ENCODE measurements around the gene CPB1.

CPB1 gene

DNA sequence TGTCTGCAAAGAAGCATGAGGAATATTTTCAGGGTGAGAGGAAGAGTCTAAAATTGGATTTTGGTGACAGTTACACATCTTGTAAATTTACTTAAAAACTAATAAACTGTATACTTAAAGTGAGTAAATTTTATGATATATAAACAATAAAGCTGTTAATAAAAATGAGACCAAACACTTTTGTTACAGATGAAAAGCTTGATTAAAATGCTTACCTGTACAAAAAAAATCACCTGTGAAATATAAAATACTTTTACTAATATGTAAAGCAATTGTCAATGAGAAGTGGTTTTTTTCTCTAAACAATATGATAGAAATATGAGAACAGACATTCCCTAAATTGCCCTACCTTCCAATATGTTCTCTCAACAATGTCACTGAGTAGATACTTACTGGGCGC is 27.2 kb upstream of the CPB1 start:
- no peaks in the 10 kb centered on the region for H3K9me3 ChIP-seq (ENCODE audit: insufficient read depth, low read depth, low read length)
- H3K4me3 ChIP-seq (ENCODE audit: low read length): no peak overlapping the region
- H3K4me1 ChIP-seq (ENCODE audit: insufficient read depth, low read length): peaks cover 22% of the 10 kb centered on the region
- H3K27me3 ChIP-seq (ENCODE audit: insufficient read depth, low read length): no peaks in the 10 kb centered on the region
- no peaks in the 10 kb centered on the region for H3K36me3 ChIP-seq (ENCODE audit: insufficient read depth, low read depth, low read length)
- H3K27ac ChIP-seq (ENCODE audit: low read length): no peak overlapping the region
- no peak overlapping the region for H3K9ac ChIP-seq (ENCODE audit: low read depth, low read length)

GRCh38 chr3:148809835-148810234 is 17.8 kb upstream of the CPB1 start:
- no peak overlapping the region for H3K4me3 ChIP-seq (ENCODE audit: low read length)
- no peak overlapping the region for H3K27ac ChIP-seq (ENCODE audit: low read length)
- no peaks in the 10 kb centered on the region for H3K9me3 ChIP-seq (ENCODE audit: insufficient read depth, low read depth, low read length)
- no peaks in the 10 kb centered on the region for H3K36me3 ChIP-seq (ENCODE audit: insufficient read depth, low read depth, low read length)
- H3K27me3 ChIP-seq (ENCODE audit: insufficient read depth, low read length): no peaks in the 10 kb centered on the region
- peaks cover 5% of the 10 kb centered on the region; the same call in 1 of the 2 replicates for H3K4me1 ChIP-seq (ENCODE audit: insufficient read depth, low read length)
- H3K9ac ChIP-seq (ENCODE audit: low read depth, low read length): no peak overlapping the region

GRCh38 chr3:148815316-148816110 is 12.1 kb upstream of the CPB1 start:
- Histone ChIP-seq H3K4me3 (ENCODE audit: low read length) (no peak overlapping the region), H3K27ac (ENCODE audit: low read length) (no peak overlapping the region), H3K9ac (ENCODE audit: low read depth, low read length) (no peak overlapping the region)

DNA sequence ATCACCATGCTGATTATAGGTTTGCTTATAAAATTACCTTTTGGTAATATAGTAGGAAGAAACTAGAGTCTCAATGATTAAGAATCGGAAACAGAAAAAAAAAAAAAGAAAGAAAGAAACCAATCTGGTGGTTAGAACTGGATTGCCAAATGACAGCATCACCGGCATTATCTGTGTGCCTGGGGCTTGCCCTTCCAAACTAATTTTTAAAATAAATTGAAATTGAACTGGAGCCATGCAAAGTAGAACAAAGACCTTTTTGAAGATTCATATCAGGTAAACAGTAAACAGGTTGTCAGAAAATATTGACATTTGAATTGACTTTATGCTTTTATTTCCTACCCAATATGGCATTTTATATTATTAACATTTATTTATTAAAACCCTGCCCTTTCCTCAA is 11.2 kb upstream of the CPB1 start:
- no peak overlapping the region for H3K9ac ChIP-seq (ENCODE audit: low read depth, low read length)
- H3K4me1 ChIP-seq (ENCODE audit: insufficient read depth, low read length): peaks cover 15% of the 10 kb centered on the region
- no peaks in the 10 kb centered on the region for H3K9me3 ChIP-seq (ENCODE audit: insufficient read depth, low read depth, low read length)
- no peak overlapping the region for H3K4me3 ChIP-seq (ENCODE audit: low read length)
- no peaks in the 10 kb centered on the region for H3K36me3 ChIP-seq (ENCODE audit: insufficient read depth, low read depth, low read length)
- no peaks in the 10 kb centered on the region for H3K27me3 ChIP-seq (ENCODE audit: insufficient read depth, low read length)
- H3K27ac ChIP-seq (ENCODE audit: low read length): no peak overlapping the region

More at GRCh38 chr3:148815316-148816110, 12.1 kb upstream of the CPB1 start:
- Histone ChIP-seq H3K4me1 (ENCODE audit: insufficient read depth, low read length) (peaks cover 9% of the 10 kb centered on the region), H3K9me3 (ENCODE audit: insufficient read depth, low read depth, low read length) (no peaks in the 10 kb centered on the region), H3K27me3 (ENCODE audit: insufficient read depth, low read length) (no peaks in the 10 kb centered on the region), H3K36me3 (ENCODE audit: insufficient read depth, low read depth, low read length) (no peaks in the 10 kb centered on the region)

DNA sequence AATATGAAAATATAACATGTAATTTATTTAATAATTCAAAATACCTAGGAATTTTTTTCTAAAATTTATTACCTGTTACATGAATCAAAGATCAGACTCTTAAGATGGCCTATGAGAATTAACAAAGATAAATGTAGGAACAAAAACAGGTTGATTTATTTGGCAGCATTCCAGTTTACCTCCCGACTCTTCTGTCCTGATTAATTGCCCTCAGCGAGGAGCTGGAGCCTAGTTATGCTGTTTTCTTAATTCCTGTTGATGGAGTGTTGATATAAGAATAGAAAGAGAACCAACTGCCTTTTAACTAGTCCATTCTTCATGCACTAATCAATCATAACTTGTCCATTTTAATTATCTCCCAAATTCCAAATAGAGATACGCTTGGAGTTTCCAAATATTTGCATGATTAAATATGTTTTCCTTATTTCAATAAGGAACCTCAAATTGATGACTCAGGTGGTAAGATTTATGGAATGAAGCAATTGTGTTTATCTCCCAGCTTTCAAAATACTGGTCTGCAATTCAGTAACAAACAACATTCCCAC is 10.6 kb upstream of the CPB1 start:
- Histone ChIP-seq H3K36me3 (ENCODE audit: insufficient read depth, low read depth, low read length) (no peaks in the 10 kb centered on the region), H3K4me3 (ENCODE audit: low read length) (no peak overlapping the region), H3K9ac (ENCODE audit: low read depth, low read length) (no peak overlapping the region), H3K27ac (ENCODE audit: low read length) (no peak overlapping the region), H3K27me3 (ENCODE audit: insufficient read depth, low read length) (no peaks in the 10 kb centered on the region), H3K4me1 (ENCODE audit: insufficient read depth, low read length) (peaks cover 15% of the 10 kb centered on the region), H3K9me3 (ENCODE audit: insufficient read depth, low read depth, low read length) (no peaks in the 10 kb centered on the region)

GRCh38 chr3:148820361-148821245 is 7.0 kb upstream of the CPB1 start:
- Histone ChIP-seq H3K4me1 (ENCODE audit: insufficient read depth, low read length) (peaks cover 15% of the 10 kb centered on the region), H3K27ac (ENCODE audit: low read length) (no peak overlapping the region), H3K4me3 (ENCODE audit: low read length) (no peak overlapping the region), H3K36me3 (ENCODE audit: insufficient read depth, low read depth, low read length) (no peaks in the 10 kb centered on the region), H3K9ac (ENCODE audit: low read depth, low read length) (no peak overlapping the region), H3K27me3 (ENCODE audit: insufficient read depth, low read length) (no peaks in the 10 kb centered on the region), H3K9me3 (ENCODE audit: insufficient read depth, low read depth, low read length) (no peaks in the 10 kb centered on the region)

DNA sequence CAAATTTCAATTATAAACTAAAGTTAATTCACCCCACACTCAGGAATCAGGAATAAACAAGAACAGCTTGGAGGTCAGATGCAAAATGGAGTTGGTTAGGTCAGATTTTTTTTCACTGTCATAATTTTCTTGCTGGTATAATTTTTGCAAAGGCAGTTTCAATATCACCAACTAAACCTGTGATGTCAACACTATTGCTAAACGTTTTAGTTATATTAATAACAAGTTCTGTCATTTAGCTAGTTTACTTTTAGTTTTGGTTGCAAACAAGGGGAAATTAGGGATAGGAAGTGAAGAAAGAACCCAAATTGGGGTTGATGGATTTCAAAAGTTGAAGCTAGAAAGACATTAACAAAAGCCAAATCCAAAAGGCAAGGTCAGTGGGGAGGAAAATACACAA is 4.6 kb upstream of the CPB1 start:
- Histone ChIP-seq H3K4me3 (ENCODE audit: low read length) (no peak overlapping the region), H3K27ac (ENCODE audit: low read length) (no peak overlapping the region), H3K9me3 (ENCODE audit: insufficient read depth, low read depth, low read length) (no peaks in the 10 kb centered on the region), H3K36me3 (ENCODE audit: insufficient read depth, low read depth, low read length) (no peaks in the 10 kb centered on the region), H3K27me3 (ENCODE audit: insufficient read depth, low read length) (no peaks in the 10 kb centered on the region), H3K9ac (ENCODE audit: low read depth, low read length) (no peak overlapping the region), H3K4me1 (ENCODE audit: insufficient read depth, low read length) (peaks cover 15% of the 10 kb centered on the region)

DNA sequence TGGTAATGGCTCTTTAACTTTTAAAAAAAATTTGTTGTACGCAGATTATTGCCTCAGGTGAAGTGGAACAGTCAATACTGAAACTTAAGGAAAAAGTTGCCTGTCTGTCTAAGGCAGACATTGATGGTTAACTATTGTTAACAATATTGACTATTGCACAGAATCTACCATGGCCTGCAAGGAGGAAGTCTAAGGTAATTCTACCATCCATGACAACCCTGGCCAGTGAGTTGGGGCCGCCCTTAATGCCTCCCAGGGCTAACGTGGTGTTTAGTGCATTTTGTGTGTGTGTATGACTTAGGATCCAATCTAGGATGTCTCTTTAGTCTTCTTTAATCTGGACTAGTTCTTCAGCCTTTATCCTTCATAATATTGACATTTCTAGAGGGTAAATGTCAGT is 2.1 kb upstream of the CPB1 start:
- Histone ChIP-seq H3K9ac (ENCODE audit: low read depth, low read length) (no peak overlapping the region), H3K4me1 (ENCODE audit: insufficient read depth, low read length) (peaks cover 7% of the 10 kb centered on the region), H3K36me3 (ENCODE audit: insufficient read depth, low read depth, low read length) (no peaks in the 10 kb centered on the region), H3K9me3 (ENCODE audit: insufficient read depth, low read depth, low read length) (no peaks in the 10 kb centered on the region), H3K4me3 (ENCODE audit: low read length) (no peak overlapping the region), H3K27ac (ENCODE audit: low read length) (no peak overlapping the region), H3K27me3 (ENCODE audit: insufficient read depth, low read length) (no peaks in the 10 kb centered on the region)

DNA sequence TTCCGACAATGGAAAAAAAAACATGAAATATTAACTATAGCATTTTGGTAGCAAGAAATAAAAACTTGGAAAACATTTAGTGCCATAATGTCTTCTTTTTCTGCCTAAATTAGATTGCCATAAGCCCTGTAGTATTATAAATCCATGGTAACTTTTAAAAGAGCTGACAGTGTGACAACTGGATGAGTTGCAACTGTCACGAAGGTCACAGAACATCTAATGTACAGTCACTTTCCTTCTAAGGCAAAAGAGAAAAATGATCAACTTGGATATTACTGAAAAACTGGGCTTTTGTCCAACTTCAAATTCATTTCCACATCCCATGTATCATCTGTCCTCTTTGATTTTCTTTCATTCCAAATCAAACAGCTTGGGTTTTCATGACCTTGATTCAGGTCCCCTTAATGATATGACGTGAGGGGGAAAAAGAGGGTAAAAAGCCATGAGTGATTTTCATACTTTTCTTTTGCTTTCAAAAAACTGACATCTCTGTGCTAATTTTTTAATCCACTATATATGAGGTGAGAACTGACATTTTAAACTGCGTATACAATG is 602 bp downstream of the CPB1 start:
- Histone ChIP-seq H3K27ac (ENCODE audit: low read length) (no peak overlapping the region), H3K4me1 (ENCODE audit: insufficient read depth, low read length) (no peaks in the 10 kb centered on the region), H3K27me3 (ENCODE audit: insufficient read depth, low read length) (no peaks in the 10 kb centered on the region), H3K9ac (ENCODE audit: low read depth, low read length) (no peak overlapping the region), H3K4me3 (ENCODE audit: low read length) (no peak overlapping the region), H3K9me3 (ENCODE audit: insufficient read depth, low read depth, low read length) (no peaks in the 10 kb centered on the region), H3K36me3 (ENCODE audit: insufficient read depth, low read depth, low read length) (no peaks in the 10 kb centered on the region)

DNA sequence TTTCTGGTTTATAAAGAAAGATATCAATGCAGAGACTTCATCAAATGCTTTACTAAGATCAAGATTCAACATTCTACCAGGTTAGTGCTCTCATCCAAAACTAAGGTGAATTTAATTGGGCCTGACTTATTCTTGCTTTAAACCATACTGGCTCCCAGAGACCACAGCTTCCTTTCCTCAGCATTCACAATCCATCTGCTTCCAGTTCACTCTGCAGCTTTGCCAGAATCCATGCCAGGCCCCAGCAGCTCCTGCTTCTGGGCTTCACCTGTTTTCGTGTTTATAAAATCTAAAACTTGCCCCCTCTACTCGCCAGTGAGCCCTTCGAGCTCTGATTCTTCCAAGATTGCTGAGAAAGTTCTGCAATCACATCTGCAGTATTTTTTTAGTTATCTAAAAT is 2.3 kb downstream of the CPB1 start:
- Histone ChIP-seq H3K36me3 (ENCODE audit: insufficient read depth, low read depth, low read length) (no peaks in the 10 kb centered on the region), H3K27me3 (ENCODE audit: insufficient read depth, low read length) (no peaks in the 10 kb centered on the region), H3K4me3 (ENCODE audit: low read length) (no peak overlapping the region), H3K9ac (ENCODE audit: low read depth, low read length) (no peak overlapping the region), H3K9me3 (ENCODE audit: insufficient read depth, low read depth, low read length) (no peaks in the 10 kb centered on the region), H3K4me1 (ENCODE audit: insufficient read depth, low read length) (no peaks in the 10 kb centered on the region), H3K27ac (ENCODE audit: low read length) (no peak overlapping the region)

DNA sequence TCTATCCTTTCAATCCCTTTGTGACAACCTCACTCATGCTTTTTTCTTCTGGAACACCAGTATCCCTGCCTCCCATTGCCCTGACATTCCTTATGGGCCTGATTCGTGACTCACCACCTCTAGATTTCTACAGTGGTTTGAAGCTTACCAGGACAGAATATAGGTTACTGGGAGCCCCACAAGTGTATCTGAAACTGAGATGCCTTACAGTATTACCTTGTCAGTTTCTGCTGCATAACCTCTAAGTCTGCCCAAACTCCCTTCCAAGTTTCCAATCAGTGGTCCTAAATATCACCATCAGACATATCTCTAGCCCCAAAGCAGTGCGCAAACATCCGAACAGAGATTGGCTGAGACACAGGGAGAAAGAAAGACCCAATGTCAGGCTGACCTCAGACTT is 5.6 kb downstream of the CPB1 start:
- Histone ChIP-seq H3K9me3 (ENCODE audit: insufficient read depth, low read depth, low read length) (no peaks in the 10 kb centered on the region), H3K27ac (ENCODE audit: low read length) (no peak overlapping the region), H3K4me3 (ENCODE audit: low read length) (no peak overlapping the region), H3K36me3 (ENCODE audit: insufficient read depth, low read depth, low read length) (no peaks in the 10 kb centered on the region), H3K27me3 (ENCODE audit: insufficient read depth, low read length) (no peaks in the 10 kb centered on the region), H3K4me1 (ENCODE audit: insufficient read depth, low read length) (no peaks in the 10 kb centered on the region), H3K9ac (ENCODE audit: low read depth, low read length) (no peak overlapping the region)
